Sigmoid colon (tissue), 7 donors: ENCODE data around the gene DIMT1. TPM values are rescaled to one million over a fixed set of nuclear protein-coding genes. Genes with fewer than 3 reads are reported as not detected.

Source experiments
- DNase-seq: peaks from one replicate; pipeline ENCODE4 v3.0.0-alpha.2; 2019
- H3K27ac ChIP-seq, 4 donors: fragments of 200-600 bp; sonication (generic); one replicate each; pipeline ENCODE4 v1.5.1; 2016 to 2019; ENCODE audit warnings: mild to moderate bottlenecking in 1 of 4
- H3K27me3 ChIP-seq, 3 donors: fragments of 200-600 bp; sonication (generic); one replicate each; pipeline ENCODE4 v1.5.1; 2019; ENCODE audit warnings: mild to moderate bottlenecking in 1 of 3
- H3K36me3 ChIP-seq, 4 donors: fragments of 200-600 bp; sonication (generic); one replicate each; pipeline ENCODE4 v1.5.1; 2016 to 2019
- H3K4me1 ChIP-seq, 4 donors: fragments of 200-600 bp; sonication (generic); one replicate each; pipeline ENCODE4 v1.5.1; 2017 to 2019
- H3K4me3 ChIP-seq, 4 donors: fragments of 200-600 bp; sonication (generic); one replicate each; pipeline ENCODE4 v1.5.1; 2017 to 2019; ENCODE audit warnings: mild to moderate bottlenecking in 2 of 4, moderate library complexity in 1 of 4
- H3K9me3 ChIP-seq, 4 donors: fragments of 200-600 bp in 3 of 4; sonication (generic) in 3 of 4; one replicate each; pipeline versions ENCODE4 v1.5.1 to v1.6.1; 2013 to 2019
- CTCF ChIP-seq, 4 experiments: fragments of 450-650 bp in 3 of 4; fragments of 200-600 bp in 1 of 4; IDR thresholded peaks; one replicate each; pipeline ENCODE4 v1.5.1; 2016 to 2019; ENCODE audit warnings: antibody characterized with exemption in 4 of 4, mild to moderate bottlenecking in 3 of 4, moderate library complexity in 2 of 4
- EP300 ChIP-seq, 4 donors: sonication (generic); formaldehyde crosslinking; IDR thresholded peaks; one replicate each; pipeline ENCODE4 v1.6.1; 2017; ENCODE audit warnings: antibody characterized with exemption in 4 of 4
- POLR2A ChIP-seq, 2 donors: fragments of 450-650 bp; IDR thresholded peaks; one replicate each; pipeline ENCODE4 v1.6.1; 2016; ENCODE audit warnings: antibody characterized with exemption in 2 of 2, mild to moderate bottlenecking in 2 of 2, moderate library complexity in 2 of 2
- POLR2AphosphoS5 ChIP-seq, 4 donors: sonication (generic); formaldehyde crosslinking; IDR thresholded peaks; one replicate each; pipeline ENCODE4 v1.6.1; 2017; ENCODE audit warnings: antibody characterized with exemption in 4 of 4
- WGBS, 2 donors: extraction: QIAGEN DNeasy Blood & Tissue Kit; methylation state at CpG; one replicate each; pipeline ENCODE4 v1.1.7; 2013; 5-methylcytosine and 5-hydroxymethylcytosine counted together
- intact Hi-C: fragments of 100-400 bp; cut with DNase I; formaldehyde crosslinking; loops from one replicate; pipeline ENCODE4 v1.15.1; 2023
- polyA plus RNA-seq, 3 donors: library from polyadenylated mRNA; stranded (reverse); fragments of 200-250 nt; gene quantifications; one replicate each; pipeline ENCODE4 v1.2.3, GENCODE V29; 2013
- total RNA-seq, 4 donors: library from RNA; depleted of rRNA; stranded (reverse); fragments of >200 nt; gene quantifications; one replicate each; pipeline ENCODE4 v1.1.0, GENCODE V29; 2016
- donor health status: healthy with polysubstance abuse.
- donor health status: Bipolar disorder and iron deficiency.
- donor health status: healthy.

Gene DIMT1
- total and polyA plus RNA-seq, 7 donors: 6.0 to 42.2 (median 14.0) TPM

- H3K27me3 ChIP-seq: no peaks in the 10 kb centered on the region
- H3K36me3 ChIP-seq: no peaks in the 10 kb centered on the region
- no peaks in the 10 kb centered on the region for H3K9me3 ChIP-seq
- no peak for TF ChIP-seq POLR2AphosphoS5 (IDR thresholded peaks at IDR 0.05)
- no peak for TF ChIP-seq EP300 (IDR thresholded peaks at IDR 0.05)
- no peak for TF ChIP-seq CTCF (IDR thresholded peaks at IDR 0.05)
- no peak for TF ChIP-seq POLR2A (IDR thresholded peaks at IDR 0.05)
- 93 to 94% methylated on average over 4 of the region's 4 CpGs for WGBS, 2 donors
- no peak overlapping the region for H3K4me3 ChIP-seq
- intact Hi-C loops: no loop called here
- no peak for DNase-seq
- no peak overlapping the region for H3K27ac ChIP-seq
- H3K4me1 ChIP-seq: peaks cover 0 to 10% (median 4%) of the 10 kb centered on the region in 4 donors
Measured at GRCh38 chr5:62418462-62419076, 14.9 kb upstream of the DIMT1 start.

DNA sequence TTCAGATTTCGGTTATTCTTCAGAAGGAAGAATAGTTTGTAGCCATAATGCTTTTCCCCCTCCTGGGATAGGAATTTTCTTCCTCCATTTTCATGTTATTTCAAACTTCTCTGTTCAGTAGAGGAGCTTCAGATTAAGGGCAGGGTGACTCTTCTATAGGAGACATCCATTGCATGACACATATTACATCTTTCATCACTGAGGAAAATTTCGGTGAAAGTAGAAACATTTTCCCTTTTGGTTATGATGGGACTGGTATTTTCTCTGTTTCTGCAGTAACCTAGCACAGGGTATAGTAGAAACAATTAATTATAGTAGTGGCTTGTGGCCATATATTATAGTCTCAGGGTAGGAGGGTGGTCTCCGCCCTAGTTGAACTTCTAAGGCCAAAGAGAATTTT lies 10.0 kb upstream of the DIMT1 start:
- H3K27ac ChIP-seq: no peak overlapping the region
- TF ChIP-seq POLR2A (IDR thresholded peaks at IDR 0.05) (no peak), CTCF (IDR thresholded peaks at IDR 0.05) (no peak), POLR2AphosphoS5 (IDR thresholded peaks at IDR 0.05) (no peak), EP300 (IDR thresholded peaks at IDR 0.05) (no peak)
- peaks cover 0 to 14% (median 9%) of the 10 kb centered on the region in 4 donors for H3K4me1 ChIP-seq
- WGBS, 2 donors: 51 to 59% methylated on average over 3 of the region's 3 CpGs
- H3K36me3 ChIP-seq: no peaks in the 10 kb centered on the region
- intact Hi-C loops: loop anchor here (5.0 kb wide), 1 partner anchor 106 kb away; the partner anchor contains the start of gene KIF2A
- no peaks in the 10 kb centered on the region for H3K9me3 ChIP-seq
- no peak for DNase-seq
- H3K4me3 ChIP-seq: peak overlapping the region in 3 of 4 donors; percentile 79 to 98 (median 81)
- no peaks in the 10 kb centered on the region for H3K27me3 ChIP-seq

DNA sequence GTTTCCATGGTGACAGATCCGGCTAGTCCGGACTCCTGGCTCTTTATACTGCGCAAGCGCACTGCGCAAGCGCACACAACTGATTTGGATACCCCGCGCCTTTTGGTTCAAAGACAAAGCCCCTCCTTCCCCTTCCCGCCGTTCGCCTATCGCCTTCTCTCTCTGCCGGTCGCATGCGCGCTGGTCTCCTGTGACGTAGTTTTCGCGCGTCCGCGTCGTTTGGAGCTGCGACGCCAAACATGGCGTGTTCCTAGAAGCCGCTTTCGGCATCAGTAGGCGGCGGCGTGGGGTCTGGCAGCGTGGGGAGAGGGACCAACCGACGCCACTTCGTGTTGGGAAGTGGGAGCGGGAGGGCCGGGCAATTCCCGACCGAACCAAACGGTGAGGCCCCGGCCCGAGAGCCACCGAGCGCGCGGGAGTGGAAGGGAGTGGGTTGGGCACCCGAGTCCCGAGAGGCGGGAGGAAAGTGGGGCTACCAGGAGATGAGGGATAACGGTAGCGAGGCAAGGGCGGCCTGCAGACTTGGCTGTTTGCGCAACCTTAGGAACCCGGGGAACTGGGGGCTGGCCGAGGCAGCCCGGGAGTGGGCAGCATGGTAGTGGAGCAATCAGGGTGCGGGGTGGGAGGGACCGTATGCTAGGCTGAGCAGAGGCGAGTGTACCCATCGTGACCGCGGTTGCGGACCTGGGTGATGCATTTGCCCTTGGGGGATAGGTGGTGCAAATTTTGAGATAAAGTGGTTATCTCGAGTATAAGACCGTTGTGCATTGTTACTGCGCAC lies 9.0 kb upstream of the DIMT1 start, which contains the start of gene IPO11:
IPO11 (plus strand) TSS at position 215 of the 781 bp plus-strand sequence. CDS start 24,517 bp downstream, outside the sequence.
- peak; percentile 99 for DNase-seq
- intact Hi-C loops: loop anchor here (5.0 kb wide), 1 partner anchor 105 kb away; the partner anchor contains the start of gene KIF2A
- no peaks in the 10 kb centered on the region for H3K27me3 ChIP-seq
- H3K36me3 ChIP-seq: no peaks in the 10 kb centered on the region
- H3K4me3 ChIP-seq: peak within 1 kb of the TSS; percentile 79 to 99 (median 90)
- H3K27ac ChIP-seq: peak within 1 kb of the TSS; percentile 76 to 85 (median 80)
- no peaks in the 10 kb centered on the region for H3K9me3 ChIP-seq
- peak; percentile 90 to 96 (median 95) for TF ChIP-seq POLR2AphosphoS5 (IDR thresholded peaks at IDR 0.05)
- TF ChIP-seq CTCF (IDR thresholded peaks at IDR 0.05): no peak
- peak; percentile 43 to 60 for TF ChIP-seq POLR2A (IDR thresholded peaks at IDR 0.05)
- peak in 1 of 4 donors; percentile 2 for TF ChIP-seq EP300 (IDR thresholded peaks at IDR 0.05)
- WGBS, 2 donors: 0% methylated on average over 66 of the region's 66 CpGs
- peaks cover 0 to 14% (median 9%) of the 10 kb centered on the region in 4 donors for H3K4me1 ChIP-seq

- Histone ChIP-seq H3K27me3 (no peaks in the 10 kb centered on the region), H3K27ac (no peak overlapping the region), H3K4me1 (no peaks in the 10 kb centered on the region), H3K4me3 (no peak overlapping the region), H3K9me3 (no peaks in the 10 kb centered on the region), H3K36me3 (peaks cover 12 to 99% (median 34%) of the 10 kb centered on the region in 4 donors)
- no peak for TF ChIP-seq CTCF (IDR thresholded peaks at IDR 0.05)
- no peak for TF ChIP-seq POLR2A (IDR thresholded peaks at IDR 0.05)
- TF ChIP-seq POLR2AphosphoS5 (IDR thresholded peaks at IDR 0.05): no peak
- TF ChIP-seq EP300 (IDR thresholded peaks at IDR 0.05): no peak
- no peak for DNase-seq
- intact Hi-C loops: no loop called here
- 83 to 85% methylated on average over 5 of the region's 5 CpGs for WGBS, 2 donors
Measured at GRCh38 chr5:62395210-62395950, 8.3 kb downstream of the DIMT1 start.
